D721Med (cell line): Measurements from ENCODE around the gene TAMM41.
"Not testable (repeated sequence)": the region's sequence is repeated elsewhere in the genome, so short reads cannot be mapped to it uniquely, and the experiment has no call there.

Experiments
- DNase-seq: peaks from one replicate; pipeline ENCODE4 v3.0.0; 2011; ENCODE audit warnings: low spot score; ENCODE audit not compliant: insufficient read length
- FAIRE-seq: peaks from 2 replicates; lab custom pipeline; 2011; peaks lifted over from hg19 to GRCh38; lab: Jason Lieb, UNC
- CTCF ChIP-seq: IDR thresholded peaks from 2 replicates; pipeline ENCODE4 v1.5.1; 2012; ENCODE audit warnings: mild to moderate bottlenecking, control low read depth; ENCODE audit not compliant: insufficient read depth; ENCODE audit errors: missing control alignments

The TAMM41 gene

GRCh38 chr3:11846281-11847266 lies at the start of gene TAMM41:
Gene TAMM41, minus strand, starts transcription at chr3:11846885. Its CDS starts 249 bp downstream, at chr3:11846636.
- peak; percentile 83 for TF ChIP-seq CTCF
- no peak for FAIRE-seq
- peak; percentile 81 for DNase-seq

GRCh38 chr3:11878837-11879236 lies 32.2 kb upstream of the TAMM41 start:
- DNase-seq (no peak), FAIRE-seq (no peak)
- TF ChIP-seq CTCF = no peak

- not testable (repeated sequence) for FAIRE-seq, DNase-seq
These were observed 28.0 kb upstream of the TAMM41 start for GRCh38 chr3:11874707-11875106.

GRCh38 chr3:11863739-11864138 lies 17.1 kb upstream of the TAMM41 start:
- not testable (repeated sequence) for DNase-seq, FAIRE-seq

GRCh38 chr3:11862584-11862983 lies 15.9 kb upstream of the TAMM41 start:
- not testable (repeated sequence) for FAIRE-seq, DNase-seq

GRCh38 chr3:11862145-11862544 lies 15.5 kb upstream of the TAMM41 start:
- not testable (repeated sequence) for FAIRE-seq, DNase-seq

- not testable (repeated sequence) for DNase-seq, FAIRE-seq
These were observed 13.5 kb upstream of the TAMM41 start for GRCh38 chr3:11860213-11860612.

GRCh38 chr3:11853450-11853849 lies 6.8 kb upstream of the TAMM41 start:
- TF ChIP-seq CTCF = no peak
- no peak for DNase-seq
- FAIRE-seq = no peak

- no peak for DNase-seq
- TF ChIP-seq CTCF = peak; percentile 33
- no peak for FAIRE-seq
These were observed 3.3 kb upstream of the TAMM41 start for GRCh38 chr3:11850003-11850402.

GRCh38 chr3:11847607-11848006 lies 922 bp upstream of the TAMM41 start:
- no peak for FAIRE-seq
- TF ChIP-seq CTCF = no peak
- DNase-seq = no peak
